ENCODE data around the gene DCTD.

Gene DCTD

GRCh38 chr4:182842759-182843390 lies 74.3 kb downstream of the DCTD start:
- DNase-seq (ENCODE audit: low spot score), result no peak
- no peak for FAIRE-seq

- DNase-seq (ENCODE audit: low spot score) (no peak), FAIRE-seq (no peak)
Measured at GRCh38 chr4:182842104-182842600, 75.0 kb downstream of the DCTD start.

- no peak for FAIRE-seq
- no peak for DNase-seq (ENCODE audit: low spot score)
Measured at GRCh38 chr4:182840108-182840507, 77.1 kb downstream of the DCTD start.

Measured in RCC 7860 (cell line).